Progenitor cell of endocrine pancreas (in vitro differentiated cells): Measurements from ENCODE around the gene LRRK2. TPM values are rescaled to one million over a fixed set of nuclear protein-coding genes. Genes with fewer than 3 reads are reported as not detected.

Source experiments
- DNase-seq: peaks from one replicate; pipeline ENCODE4 v3.0.0; 2021; ENCODE audit warnings: low spot score; ENCODE audit not compliant: unreplicated experiment
- H3K27ac Mint-ChIP-seq: 2 replicates; pipeline ENCODE4 v1.8.0; 2021; ENCODE audit warnings: mild to moderate bottlenecking, moderate library complexity, mixed read lengths
- H3K27me3 Mint-ChIP-seq: 2 replicates; pipeline ENCODE4 v1.8.0; 2021; ENCODE audit warnings: mixed read lengths
- H3K36me3 Mint-ChIP-seq: 2 replicates; pipeline ENCODE4 v1.8.0; 2022; ENCODE audit warnings: mixed read lengths; ENCODE audit not compliant: insufficient read depth
- H3K4me1 Mint-ChIP-seq: 2 replicates; pipeline ENCODE4 v1.8.0; 2021; ENCODE audit warnings: low read depth, mixed read lengths
- H3K4me3 Mint-ChIP-seq: 2 replicates; pipeline ENCODE4 v1.8.0; 2021; ENCODE audit warnings: low read depth, mild to moderate bottlenecking, moderate library complexity, mixed read lengths
- H3K9me3 Mint-ChIP-seq: 2 replicates; pipeline ENCODE4 v1.8.0; 2021; ENCODE audit warnings: low read depth, mixed read lengths
- CTCF ChIP-seq: fragments of 200-600 bp; sonication (generic); IDR thresholded peaks from one replicate; pipeline ENCODE4 v1.5.0; 2021; ENCODE audit warnings: antibody characterized with exemption, mild to moderate bottlenecking; ENCODE audit not compliant: unreplicated experiment
- total RNA-seq: library from RNA; stranded (reverse); gene quantifications from 2 replicates; pipeline ENCODE4 v1.2.1, GENCODE V29; 2021

The LRRK2 gene
- total RNA-seq, 1 donor from 2014 or later, result 0.72 TPM

GRCh38 chr12:40215982-40216381 is 8.8 kb upstream of the LRRK2 start:
- Mint-ChIP-seq H3K4me3 (no peak overlapping the region), H3K36me3 (no peaks in the 10 kb centered on the region), H3K4me1 (peaks cover 2% of the 10 kb centered on the region), H3K27ac (no peak overlapping the region), H3K27me3 (peaks cover 3% of the 10 kb centered on the region), H3K9me3 (peaks cover 13% of the 10 kb centered on the region)
- DNase-seq, result no peak
- TF ChIP-seq CTCF, result no peak

GRCh38 chr12:40216516-40217288 is 8.1 kb upstream of the LRRK2 start:
- H3K36me3 Mint-ChIP-seq, result no peaks in the 10 kb centered on the region
- H3K4me1 Mint-ChIP-seq, result peaks cover 2% of the 10 kb centered on the region
- H3K4me3 Mint-ChIP-seq, result no peak overlapping the region
- no peak for DNase-seq
- peaks cover 3% of the 10 kb centered on the region for H3K27me3 Mint-ChIP-seq
- TF ChIP-seq CTCF, result no peak
- H3K9me3 Mint-ChIP-seq, result peaks cover 13% of the 10 kb centered on the region
- no peak overlapping the region for H3K27ac Mint-ChIP-seq

- Mint-ChIP-seq H3K4me3 (no peak overlapping the region), H3K27ac (no peak overlapping the region), H3K9me3 (no peaks in the 10 kb centered on the region), H3K36me3 (no peaks in the 10 kb centered on the region), H3K27me3 (peaks cover 21% of the 10 kb centered on the region), H3K4me1 (peaks cover 2% of the 10 kb centered on the region)
- TF ChIP-seq CTCF, result no peak
- DNase-seq, result no peak
These were observed 5.0 kb upstream of the LRRK2 start for GRCh38 chr12:40219760-40220159.

- peaks cover 5% of the 10 kb centered on the region for H3K4me1 Mint-ChIP-seq
- no peaks in the 10 kb centered on the region for H3K36me3 Mint-ChIP-seq
- TF ChIP-seq CTCF, result no peak
- H3K9me3 Mint-ChIP-seq, result no peaks in the 10 kb centered on the region
- no peak overlapping the region for H3K4me3 Mint-ChIP-seq
- no peak for DNase-seq
- no peak overlapping the region for H3K27ac Mint-ChIP-seq
- peaks cover 39% of the 10 kb centered on the region for H3K27me3 Mint-ChIP-seq
These were observed 2.5 kb upstream of the LRRK2 start for GRCh38 chr12:40222247-40222646.

- no peak for DNase-seq
- TF ChIP-seq CTCF, result no peak
- peak overlapping the region; percentile 46 for H3K4me3 Mint-ChIP-seq
- H3K27me3 Mint-ChIP-seq, result peaks cover 38% of the 10 kb centered on the region
- no peak overlapping the region for H3K27ac Mint-ChIP-seq
- no peaks in the 10 kb centered on the region for H3K9me3 Mint-ChIP-seq
- H3K36me3 Mint-ChIP-seq, result no peaks in the 10 kb centered on the region
- peaks cover 5% of the 10 kb centered on the region for H3K4me1 Mint-ChIP-seq
These were observed 1.2 kb upstream of the LRRK2 start for GRCh38 chr12:40223646-40224045.
